ENCODE data around the gene ALG9. TPM values are rescaled to one million over a fixed set of nuclear protein-coding genes. Genes with fewer than 3 reads are reported as not detected.

The ALG9 gene
- total and polyA plus RNA-seq, 10 of the 15 experiments (the other 5 are each of a cell fraction or from before 2014, with no cell fraction given): 10.8 to 41.6 (median 25.5) TPM

- H3K36me3 ChIP-seq (ENCODE audit: control insufficient read depth in 2 of 2, insufficient read depth in 2 of 2, low read length in 1 of 2): peaks cover 0 to 14% of the 10 kb centered on the region in 2 experiments; a peak in 1 of 4 replicates
- FAIRE-seq: peak; percentile 91
- ChIA-PET POLR2A (interaction anchor here (0.7 to 1.0 kb wide), 3 partner anchors 20 to 237 kb away, joined by 3 read pairs; no protein-coding TSS in a partner anchor), SMC1A (ENCODE audit: uncharacterized antibody, unreplicated experiment) (interaction anchor here (0.6 to 7.1 kb wide), 33 partner anchors 9 to 282 kb away, joined by 3 to 72 read pairs (median 4); partner anchors contain the start of gene PPP2R1B), CTCF (interaction anchor here (0.6 to 9.2 kb wide), 44 partner anchors 8 to 387 kb away, joined by 3 to 88 read pairs (median 4); partner anchors contain the start of gene PPP2R1B), RAD21 (ENCODE audit: unreplicated experiment) (interaction anchor here (0.5 to 3.3 kb wide), 11 partner anchors 12 to 559 kb away, joined by 3 to 30 read pairs (median 4); partner anchors contain the start of genes ALG9 and SIK2)
- H4K20me1 ChIP-seq (ENCODE audit: control insufficient read depth, insufficient read depth): no peaks in the 10 kb centered on the region
- BruUV-seq (replicated peaks): no TSS peak
- DNase-seq (ENCODE audit: low read depth, low spot score): peak; percentile 48
- peak; percentile 88 for ATAC-seq
- no peaks in the 10 kb centered on the region for H3K27me3 ChIP-seq (replicated peaks in 1 of 2; ENCODE audit: control insufficient read depth in 2 of 2, insufficient read depth in 2 of 2, low read length in 1 of 2)
- peak overlapping the region; percentile 54; the same call in 1 of the 2 replicates for H2AFZ ChIP-seq (ENCODE audit: control insufficient read depth, low read depth, low read length)
- intact Hi-C loops (cut with micrococcal nuclease; ENCODE audit: unreplicated experiment) (loop anchor here (1.0 to 10.0 kb wide), 5 partner anchors 64 to 387 kb away; partner anchors contain the start of gene SIK2), in situ Hi-C loops (cut with MboI) (loop anchor here (5.0 kb wide), 1 partner anchor 239 kb away; the partner anchor contains the start of gene SIK2)
- 21% methylated on average over 10 of the region's 10 CpGs for WGBS (ENCODE audit: insufficient coverage, insufficient replicate concordance, low lambda C conversion rate, missing lambda C conversion rate)
- H3K79me2 ChIP-seq (ENCODE audit: control insufficient read depth, insufficient read depth, low read length): no peaks in the 10 kb centered on the region
- H3K4me3 ChIP-seq: no peak overlapping the region
- H3K4me1 ChIP-seq (ENCODE audit: control insufficient read depth, insufficient read depth, low read length): peaks cover 6% of the 10 kb centered on the region; the same call in 1 of the 2 replicates
- no peak overlapping the region for H3K9ac ChIP-seq (ENCODE audit: control insufficient read depth, insufficient read depth, low read length)
- H3K9me3 ChIP-seq (replicated peaks; ENCODE audit: control insufficient read depth, insufficient read depth, low read length): no peaks in the 10 kb centered on the region
- no peak overlapping the region for H3K27ac ChIP-seq (ENCODE audit: control insufficient read depth, insufficient read depth)
- H3K4me2 ChIP-seq (ENCODE audit: control insufficient read depth, insufficient read depth): no peak overlapping the region
- TF ChIP-seq YY1 (IDR thresholded peaks at IDR 0.05; ENCODE audit: low read depth, low read length) (peak; percentile 73), CREM (IDR thresholded peaks at IDR 0.05; ENCODE audit: low read depth) (no peak), HSF1 (IDR thresholded peaks at IDR 0.05; ENCODE audit: low read depth, low read length) (no peak), ATF3 (IDR thresholded peaks at IDR 0.05; ENCODE audit: borderline replicate concordance, extremely low read depth, low read depth, low read length) (no peak), TAF1 (IDR thresholded peaks at IDR 0.05; ENCODE audit: borderline replicate concordance, low read depth, low read length) (no peak), SRF (IDR thresholded peaks at IDR 0.05; ENCODE audit: low read depth in 2 of 2, low read length in 2 of 2) (no peak), TARDBP (IDR thresholded peaks at IDR 0.05; ENCODE audit: borderline replicate concordance) (no peak), SMC3 (IDR thresholded peaks at IDR 0.05; ENCODE audit: borderline replicate concordance, low read length) (peak; percentile 99), NFXL1 (IDR thresholded peaks at IDR 0.05; ENCODE audit: borderline replicate concordance) (no peak), CTCF (IDR thresholded peaks at IDR 0.05 in 2 of 3, conservative IDR thresholded peaks at IDR 0.05 in 1 of 3; ENCODE audit: control insufficient read depth in 2 of 3, extremely low read depth in 1 of 3, insufficient read depth in 1 of 3, low read depth in 3 of 3, low read length in 3 of 3) (peak; percentile 79 to 91 (median 82)), RAD21 (IDR thresholded peaks at IDR 0.05; ENCODE audit: insufficient read depth, low read depth, low read length) (peak; percentile 93), PKNOX1 (IDR thresholded peaks at IDR 0.05) (no peak), NRF1 (conservative IDR thresholded peaks at IDR 0.05; ENCODE audit: low read depth, low read length) (no peak), ASH2L (IDR thresholded peaks at IDR 0.05; ENCODE audit: borderline replicate concordance, low read depth) (no peak), RAD51 (IDR thresholded peaks at IDR 0.05) (no peak), POU2F2 (IDR thresholded peaks at IDR 0.05; ENCODE audit: borderline replicate concordance, low read depth, low read length) (0 out of 3 replicates have a peak, but pooled peaks have one; percentile 45), E2F4 (IDR thresholded peaks at IDR 0.05; ENCODE audit: low read depth, low read length) (no peak)
Observed at GRCh38 chr11:111841370-111842053, 29.9 kb downstream of the ALG9 start.

Measured in GM12878 (cell line).